Neural progenitor cell (in vitro differentiated cells): ENCODE data around the gene ZSWIM3. TPM values are rescaled to one million over a fixed set of nuclear protein-coding genes. Genes with fewer than 3 reads are reported as not detected.

Experiments
- DNase-seq: peaks from one replicate; pipeline ENCODE4 v3.0.0-alpha.2; 2016; ENCODE audit warnings: low spot score
- H2AFZ ChIP-seq: fragments of 200-600 bp; sonication (generic); replicated peaks from 2 replicates; pipeline ENCODE4 v1.6.1; 2016; ENCODE audit warnings: antibody characterized with exemption
- H3F3A ChIP-seq: fragments of 200-600 bp; sonication (generic); 2 replicates; pipeline ENCODE4 v1.6.1; 2016; ENCODE audit warnings: antibody characterized with exemption, low read depth
- H3K27ac ChIP-seq: fragments of 200-600 bp; sonication (generic); 2 replicates; pipeline ENCODE4 v1.5.1; 2016; ENCODE audit warnings: mild to moderate bottlenecking
- H3K27me3 ChIP-seq: fragments of 200-600 bp; sonication (generic); 2 replicates; pipeline ENCODE4 v1.6.1; 2016; ENCODE audit warnings: mild to moderate bottlenecking, moderate library complexity
- H3K36me3 ChIP-seq: fragments of 200-600 bp; sonication (generic); 2 replicates; pipeline ENCODE4 v1.5.1; 2016
- H3K4me1 ChIP-seq: fragments of 200-600 bp; sonication (generic); 2 replicates; pipeline ENCODE4 v1.6.1; 2016; ENCODE audit warnings: mixed run types
- H3K4me2 ChIP-seq: fragments of 200-600 bp; sonication (generic); 2 replicates; pipeline ENCODE4 v1.6.1; 2016
- H3K4me3 ChIP-seq: fragments of 200-600 bp; sonication (generic); 2 replicates; pipeline ENCODE4 v1.5.1; 2016
- H3K79me2 ChIP-seq: fragments of 200-600 bp; sonication (generic); 2 replicates; pipeline ENCODE4 v1.6.1; 2016; ENCODE audit warnings: low read depth
- H3K9ac ChIP-seq: fragments of 200-600 bp; sonication (generic); 2 replicates; pipeline ENCODE4 v1.6.1; 2016
- H3K9me3 ChIP-seq: fragments of 200-600 bp; sonication (generic); 2 replicates; pipeline ENCODE4 v1.5.1; 2016; ENCODE audit warnings: low read depth
- H4K20me1 ChIP-seq: fragments of 200-600 bp; sonication (generic); 2 replicates; pipeline ENCODE4 v1.6.1; 2016; ENCODE audit warnings: low read depth
- H3K27ac Mint-ChIP-seq: 3 replicates; pipeline ENCODE4 v1.8.0; 2021; ENCODE audit warnings: mixed read lengths
- H3K27me3 Mint-ChIP-seq: 2 replicates; pipeline ENCODE4 v1.8.0; 2022; ENCODE audit warnings: low read depth, mild to moderate bottlenecking, inconsistent platforms, moderate library complexity, mixed read lengths; ENCODE audit not compliant: insufficient read depth
- H3K36me3 Mint-ChIP-seq: 3 replicates; pipeline ENCODE4 v1.8.0; 2021; ENCODE audit warnings: mixed read lengths
- H3K4me1 Mint-ChIP-seq: 3 replicates; pipeline ENCODE4 v1.8.0; 2021; ENCODE audit warnings: mixed read lengths
- H3K4me3 Mint-ChIP-seq: 3 replicates; pipeline ENCODE4 v1.8.0; 2021; ENCODE audit warnings: mild to moderate bottlenecking, moderate library complexity, mixed read lengths
- H3K9me3 Mint-ChIP-seq: 3 replicates; pipeline ENCODE4 v1.8.0; 2020; ENCODE audit warnings: mixed read lengths
- CTCF ChIP-seq: fragments of 200-600 bp; sonication (generic); IDR thresholded peaks from 2 replicates; pipeline ENCODE4 v1.5.1; 2017; ENCODE audit warnings: antibody characterized with exemption, mild to moderate bottlenecking
- EZH2 ChIP-seq: fragments of 200-600 bp; sonication (generic); IDR thresholded peaks from 2 replicates; pipeline ENCODE4 v1.6.1; 2017; ENCODE audit warnings: antibody characterized with exemption, mild to moderate bottlenecking, moderate library complexity
- EZH2phosphoT487 ChIP-seq: fragments of 200-600 bp; sonication (generic); IDR thresholded peaks from 2 replicates; pipeline ENCODE4 v1.6.1; 2017; ENCODE audit warnings: antibody characterized with exemption
- total RNA-seq: library from RNA; depleted of rRNA; stranded (reverse); fragments of >200 nt; gene quantifications from 2 replicates; pipeline ENCODE4 v1.2.3, GENCODE V29; 2015; ENCODE audit warnings: low replicate concordance

The ZSWIM3 gene
- total RNA-seq, 1 donor from 2014 or later = 3.7 TPM

GRCh38 chr20:45867136-45867818 is 9.9 kb downstream of the ZSWIM3 start:
- no peaks in the 10 kb centered on the region for H3K36me3 Mint-ChIP-seq
- H3K4me2 ChIP-seq = no peak overlapping the region
- H3K4me1 Mint-ChIP-seq = no peaks in the 10 kb centered on the region
- no peaks in the 10 kb centered on the region for H4K20me1 ChIP-seq
- H3K27ac Mint-ChIP-seq = no peak overlapping the region
- no peak overlapping the region for H2AFZ ChIP-seq
- no peak overlapping the region for H3K4me3 ChIP-seq
- no peaks in the 10 kb centered on the region for H3K4me1 ChIP-seq
- H3F3A ChIP-seq = no peaks in the 10 kb centered on the region
- H3K27me3 Mint-ChIP-seq = no peaks in the 10 kb centered on the region
- no peaks in the 10 kb centered on the region for H3K9me3 ChIP-seq
- DNase-seq = no peak
- no peak overlapping the region for H3K27ac ChIP-seq
- no peak overlapping the region for H3K9ac ChIP-seq
- H3K27me3 ChIP-seq = no peaks in the 10 kb centered on the region
- no peaks in the 10 kb centered on the region for H3K9me3 Mint-ChIP-seq
- TF ChIP-seq EZH2 (no peak), EZH2phosphoT487 (no peak), CTCF (no peak)
- no peak overlapping the region for H3K4me3 Mint-ChIP-seq
- H3K36me3 ChIP-seq = no peaks in the 10 kb centered on the region
- no peaks in the 10 kb centered on the region for H3K79me2 ChIP-seq

- Mint-ChIP-seq H3K36me3 (no peaks in the 10 kb centered on the region), H3K4me3 (no peak overlapping the region), H3K9me3 (no peaks in the 10 kb centered on the region), H3K27ac (no peak overlapping the region), H3K4me1 (no peaks in the 10 kb centered on the region), H3K27me3 (no peaks in the 10 kb centered on the region)
- Histone ChIP-seq H3K9me3 (no peaks in the 10 kb centered on the region), H3K27me3 (no peaks in the 10 kb centered on the region), H3K4me2 (no peak overlapping the region), H3F3A (no peaks in the 10 kb centered on the region), H3K4me3 (no peak overlapping the region), H3K9ac (no peak overlapping the region), H2AFZ (no peak overlapping the region), H3K36me3 (no peaks in the 10 kb centered on the region), H3K79me2 (no peaks in the 10 kb centered on the region), H3K4me1 (no peaks in the 10 kb centered on the region), H3K27ac (no peak overlapping the region), H4K20me1 (no peaks in the 10 kb centered on the region)
- no peak for TF ChIP-seq CTCF
- no peak for TF ChIP-seq EZH2phosphoT487
- no peak for DNase-seq
Measured at GRCh38 chr20:45867819-45868176, 10.4 kb downstream of the ZSWIM3 start.

GRCh38 chr20:45872626-45873025 is 15.2 kb downstream of the ZSWIM3 start:
- Histone ChIP-seq H3F3A (no peaks in the 10 kb centered on the region), H3K4me1 (no peaks in the 10 kb centered on the region), H3K36me3 (no peaks in the 10 kb centered on the region), H3K27me3 (no peaks in the 10 kb centered on the region), H3K9me3 (no peaks in the 10 kb centered on the region), H3K79me2 (no peaks in the 10 kb centered on the region), H3K4me2 (no peak overlapping the region), H4K20me1 (no peaks in the 10 kb centered on the region), H3K9ac (no peak overlapping the region), H3K27ac (no peak overlapping the region), H3K4me3 (no peak overlapping the region), H2AFZ (no peak overlapping the region)
- no peaks in the 10 kb centered on the region for H3K4me1 Mint-ChIP-seq
- TF ChIP-seq CTCF (no peak), EZH2phosphoT487 (no peak), EZH2 (no peak)
- no peak overlapping the region for H3K27ac Mint-ChIP-seq
- no peaks in the 10 kb centered on the region for H3K9me3 Mint-ChIP-seq
- H3K4me3 Mint-ChIP-seq = no peak overlapping the region
- DNase-seq = no peak
- no peaks in the 10 kb centered on the region for H3K36me3 Mint-ChIP-seq
- no peaks in the 10 kb centered on the region for H3K27me3 Mint-ChIP-seq
